ENCODE results near the gene CPA2. TPM values are rescaled to one million over a fixed set of nuclear protein-coding genes. Genes with fewer than 3 reads are reported as not detected.
"Not testable (repeated sequence)": the region's sequence is repeated elsewhere in the genome, so short reads cannot be mapped to it uniquely, and the experiment has no call there.

The CPA2 gene
- total RNA-seq, 1 experiment from 2014 or later, result 0.90 TPM

GRCh38 chr7:130231792-130232191, 34.9 kb upstream of the CPA2 start (continued):
- TF ChIP-seq ZNF281 (CRISPR knock-in tag; IDR thresholded peaks at IDR 0.05), result no peak
- no peak for TF ChIP-seq ZSCAN18 (CRISPR knock-in tag; IDR thresholded peaks at IDR 0.05)
- TF ChIP-seq PRRX2 (CRISPR knock-in tag; IDR thresholded peaks at IDR 0.05), result no peak

- TF ChIP-seq GTF2I (CRISPR knock-in tag; conservative IDR thresholded peaks at IDR 0.05) (no peak), PRRX2 (CRISPR knock-in tag; IDR thresholded peaks at IDR 0.05) (no peak)
Measured at GRCh38 chr7:130232209-130232608, 34.5 kb upstream of the CPA2 start.

GRCh38 chr7:130234078-130234477, 32.6 kb upstream of the CPA2 start:
- Mint-ChIP-seq H3K36me3 (no peaks in the 10 kb centered on the region; the same call in none of the 2 replicates), H3K4me1 (no peaks in the 10 kb centered on the region), H3K9me3 (peaks cover 14% of the 10 kb centered on the region), H3K27me3 (ENCODE audit: low read depth) (peaks cover 2% of the 10 kb centered on the region; the same call in 1 of the 2 replicates), H3K27ac (no peak overlapping the region), H3K4me3 (no peak overlapping the region)
- POLR2A ChIA-PET, result interaction anchor here (0.7 kb wide), 1 partner anchor 207 kb away, joined by 3 read pairs; the partner anchor contains the start of gene CEP41
- CTCF ChIA-PET, result no interaction called here
- TF ChIP-seq IRF1 (CRISPR knock-in tag; IDR thresholded peaks at IDR 0.05) (no peak), ZNF425 (CRISPR knock-in tag; conservative IDR thresholded peaks at IDR 0.05) (no peak)
- ATAC-seq, result no peak
- no peak for DNase-seq (ENCODE audit: low spot score)

More at GRCh38 chr7:130232209-130232608, 34.5 kb upstream of the CPA2 start:
- no peaks in the 10 kb centered on the region; the same call in none of the 2 replicates for H3K36me3 Mint-ChIP-seq
- CTCF ChIA-PET, result no interaction called here
- no peak for ATAC-seq
- DNase-seq (ENCODE audit: low spot score), result no peak
- POLR2A ChIA-PET, result no interaction called here
- peaks cover 2% of the 10 kb centered on the region; the same call in 1 of the 2 replicates for H3K27me3 Mint-ChIP-seq (ENCODE audit: low read depth)
- H3K4me3 Mint-ChIP-seq, result no peak overlapping the region
- peaks cover 3% of the 10 kb centered on the region for H3K4me1 Mint-ChIP-seq
- H3K9me3 Mint-ChIP-seq, result peaks cover 15% of the 10 kb centered on the region
- H3K27ac Mint-ChIP-seq, result no peak overlapping the region

GRCh38 chr7:130236361-130236760, 30.3 kb upstream of the CPA2 start:
- H3K27ac Mint-ChIP-seq; H3K9me3 Mint-ChIP-seq; CTCF ChIA-PET; H3K36me3 Mint-ChIP-seq; POLR2A ChIA-PET; H3K4me1 Mint-ChIP-seq; ATAC-seq; H3K4me3 Mint-ChIP-seq; DNase-seq (ENCODE audit: low spot score); H3K27me3 Mint-ChIP-seq (ENCODE audit: low read depth): not testable (repeated sequence)

- H3K36me3 Mint-ChIP-seq, result no peaks in the 10 kb centered on the region
- POLR2A ChIA-PET, result interaction anchor here (0.5 kb wide), 1 partner anchor 71 kb away, joined by 3 read pairs; no protein-coding TSS in a partner anchor
- H3K27ac Mint-ChIP-seq, result no peak overlapping the region
- DNase-seq (ENCODE audit: low spot score) (no peak), ATAC-seq (no peak)
- CTCF ChIA-PET, result interaction anchor here (0.7 to 1.6 kb wide), 4 partner anchors 141 to 592 kb away, joined by 3 to 5 read pairs (median 3); no protein-coding TSS in a partner anchor
- no peaks in the 10 kb centered on the region for H3K27me3 Mint-ChIP-seq (ENCODE audit: low read depth)
- H3K4me1 Mint-ChIP-seq, result no peaks in the 10 kb centered on the region; the same call in 1 of the 2 replicates
- no peak for TF ChIP-seq ELF4 (CRISPR knock-in tag; IDR thresholded peaks at IDR 0.05; ENCODE audit: low read depth)
- TF ChIP-seq MAX (CRISPR knock-in tag; IDR thresholded peaks at IDR 0.05), result no peak
- no peak for TF ChIP-seq USF1 (CRISPR knock-in tag; IDR thresholded peaks at IDR 0.05)
- TF ChIP-seq ZNF263 (CRISPR knock-in tag; IDR thresholded peaks at IDR 0.05; ENCODE audit: low read depth), result no peak
- TF ChIP-seq FOXK1 (CRISPR knock-in tag; IDR thresholded peaks at IDR 0.05), result no peak
- no peaks in the 10 kb centered on the region for H3K9me3 Mint-ChIP-seq
- H3K4me3 Mint-ChIP-seq, result no peak overlapping the region
Measured at GRCh38 chr7:130240240-130240639, 26.4 kb upstream of the CPA2 start.
